NT2/D1 (cell line): ENCODE measurements around the gene KDM1A.

Experiments used
- DNase-seq: peaks from one replicate; pipeline ENCODE4 v3.0.0-alpha.2; 2011; ENCODE audit warnings: low read depth, low spot score
- H3K27me3 ChIP-seq: 2 replicates; pipeline ENCODE4 v1.6.0; 2011; ENCODE audit warnings: mild to moderate bottlenecking; ENCODE audit not compliant: insufficient read length, insufficient read depth
- H3K36me3 ChIP-seq: 2 replicates; pipeline ENCODE4 v1.6.1; 2011; ENCODE audit warnings: mild to moderate bottlenecking, low read length, mixed read lengths; ENCODE audit not compliant: insufficient read depth, insufficient read length
- H3K4me1 ChIP-seq: 2 replicates; pipeline ENCODE4 v1.5.1; 2011; ENCODE audit not compliant: insufficient read depth, insufficient read length
- H3K4me3 ChIP-seq: 2 replicates; pipeline ENCODE4 v1.5.1; 2011; ENCODE audit warnings: low read depth; ENCODE audit not compliant: insufficient read length
- H3K9ac ChIP-seq: 2 replicates; pipeline ENCODE4 v1.6.0; 2011; ENCODE audit warnings: low read depth; ENCODE audit not compliant: insufficient read length
- H3K9me3 ChIP-seq: 2 replicates; pipeline ENCODE4 v1.5.1; 2011; ENCODE audit warnings: mild to moderate bottlenecking, low read length; ENCODE audit not compliant: insufficient read depth
- SUZ12 ChIP-seq: IDR thresholded peaks from 2 replicates; pipeline ENCODE4 v1.6.1; 2011; ENCODE audit not compliant: insufficient read length, insufficient read depth; ENCODE audit errors: extremely low read depth
- YY1 ChIP-seq: IDR thresholded peaks from 2 replicates; pipeline ENCODE4 v1.6.1; 2011; ENCODE audit not compliant: insufficient read length, insufficient read depth
- ZNF274 ChIP-seq: IDR thresholded peaks from 2 replicates; pipeline ENCODE4 v1.6.1; 2011; ENCODE audit warnings: mild to moderate bottlenecking, low read depth, low read length

KDM1A gene

GRCh38 chr1:23097316-23097715 lies 78.0 kb downstream of the KDM1A start:
- H3K9me3 ChIP-seq: no peaks in the 10 kb centered on the region
- no peaks in the 10 kb centered on the region for H3K27me3 ChIP-seq
- TF ChIP-seq SUZ12 (no peak), YY1 (no peak), ZNF274 (no peak)
- DNase-seq: no peak
- no peak overlapping the region for H3K9ac ChIP-seq
- no peak overlapping the region for H3K4me3 ChIP-seq
- H3K36me3 ChIP-seq: peaks cover 44% of the 10 kb centered on the region
- H3K4me1 ChIP-seq: no peaks in the 10 kb centered on the region

DNA sequence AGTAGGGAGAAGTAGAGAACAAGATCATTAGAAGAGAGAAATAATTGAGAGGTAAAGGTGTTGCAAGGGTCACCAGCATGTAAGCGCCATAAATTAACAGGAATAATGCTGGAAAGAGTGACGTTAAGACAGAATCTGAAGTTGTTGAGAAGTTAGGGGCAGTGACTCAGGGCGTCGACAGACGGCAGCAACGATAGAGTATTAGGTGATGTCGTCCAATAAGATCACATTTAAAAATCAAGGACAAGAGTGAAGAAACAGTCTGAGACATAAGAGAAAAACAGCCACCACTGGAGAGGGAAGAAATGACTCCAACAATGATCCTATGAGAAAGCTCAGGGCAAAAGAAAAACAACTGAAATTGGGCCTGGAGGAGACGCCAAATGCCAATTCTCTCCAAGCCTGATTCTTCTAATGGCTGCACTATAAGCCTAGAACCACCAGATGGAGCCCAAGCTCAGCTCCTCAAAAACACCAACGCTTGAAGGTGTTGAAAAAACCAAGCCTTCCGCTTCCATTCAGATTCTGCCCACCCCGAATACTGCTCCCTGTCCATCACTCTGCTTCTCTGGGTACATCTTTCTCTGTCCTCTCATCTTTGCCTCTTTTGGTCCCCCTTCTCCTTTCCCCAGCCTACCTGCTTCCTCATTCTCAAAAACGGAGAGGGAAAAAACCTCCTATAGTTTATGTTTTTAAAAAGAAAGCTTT lies 79.3 kb downstream of the KDM1A start:
- H3K9me3 ChIP-seq: no peaks in the 10 kb centered on the region
- no peak for TF ChIP-seq SUZ12
- TF ChIP-seq ZNF274: no peak
- TF ChIP-seq YY1: no peak
- peaks cover 2% of the 10 kb centered on the region for H3K4me1 ChIP-seq
- H3K9ac ChIP-seq: no peak overlapping the region
- H3K27me3 ChIP-seq: no peaks in the 10 kb centered on the region
- peak; percentile 52 for DNase-seq
- H3K4me3 ChIP-seq: no peak overlapping the region
- H3K36me3 ChIP-seq: peaks cover 31% of the 10 kb centered on the region

GRCh38 chr1:23099171-23099536 lies 79.9 kb downstream of the KDM1A start:
- no peak for DNase-seq
- no peak overlapping the region for H3K9ac ChIP-seq
- peaks cover 28% of the 10 kb centered on the region for H3K36me3 ChIP-seq
- H3K4me1 ChIP-seq: peaks cover 2% of the 10 kb centered on the region
- H3K27me3 ChIP-seq: no peaks in the 10 kb centered on the region
- no peak overlapping the region for H3K4me3 ChIP-seq
- H3K9me3 ChIP-seq: no peaks in the 10 kb centered on the region
- TF ChIP-seq SUZ12: no peak
- no peak for TF ChIP-seq YY1
- no peak for TF ChIP-seq ZNF274

DNA sequence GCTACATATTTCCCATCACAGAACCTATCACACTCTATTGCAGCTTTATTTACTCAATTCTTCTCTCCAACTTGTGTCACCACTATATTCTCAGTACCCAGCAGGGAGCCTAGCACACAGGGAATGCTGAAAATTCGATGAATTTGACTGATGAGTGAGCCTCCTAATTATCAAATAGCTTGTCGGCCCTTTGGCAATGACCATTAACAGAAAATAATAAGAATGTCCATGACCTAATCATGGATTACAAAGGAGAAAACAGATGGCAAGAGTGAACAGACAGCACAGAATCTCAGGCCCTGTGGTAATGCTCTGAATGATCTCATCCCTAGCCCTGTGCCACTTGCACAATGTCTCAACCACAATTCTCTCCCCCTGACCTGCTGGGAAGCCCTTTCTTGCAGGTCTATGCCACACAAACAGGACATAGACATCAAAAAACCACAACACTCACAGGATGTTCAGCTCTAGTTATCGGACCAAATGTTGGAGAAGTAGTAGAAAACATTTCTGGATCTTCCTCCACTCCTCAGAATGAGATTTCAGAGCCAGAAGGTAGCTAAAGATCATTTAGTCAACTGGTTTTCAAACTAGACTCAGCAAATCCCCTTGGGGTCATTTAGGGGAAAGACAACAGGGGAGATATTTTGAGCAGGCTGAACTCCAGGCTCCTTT lies 80.9 kb downstream of the KDM1A start:
- no peaks in the 10 kb centered on the region for H3K27me3 ChIP-seq
- no peak overlapping the region for H3K9ac ChIP-seq
- H3K4me3 ChIP-seq: no peak overlapping the region
- H3K9me3 ChIP-seq: no peaks in the 10 kb centered on the region
- peaks cover 2% of the 10 kb centered on the region for H3K4me1 ChIP-seq
- peaks cover 27% of the 10 kb centered on the region for H3K36me3 ChIP-seq
- DNase-seq: no peak
- no peak for TF ChIP-seq ZNF274
- no peak for TF ChIP-seq YY1
- no peak for TF ChIP-seq SUZ12

- peaks cover 2% of the 10 kb centered on the region for H3K4me1 ChIP-seq
- H3K36me3 ChIP-seq: peaks cover 28% of the 10 kb centered on the region
- DNase-seq: no peak
- no peaks in the 10 kb centered on the region for H3K9me3 ChIP-seq
- no peaks in the 10 kb centered on the region for H3K27me3 ChIP-seq
- H3K4me3 ChIP-seq: no peak overlapping the region
- no peak overlapping the region for H3K9ac ChIP-seq
- TF ChIP-seq YY1 (no peak), ZNF274 (no peak), SUZ12 (no peak)
Measured at GRCh38 chr1:23101101-23101827, 82.0 kb downstream of the KDM1A start.

- H3K9ac ChIP-seq: no peak overlapping the region
Measured at GRCh38 chr1:23101887-23102286, 82.6 kb downstream of the KDM1A start.

GRCh38 chr1:23102289-23102688 lies 83.0 kb downstream of the KDM1A start:
- no peak overlapping the region for H3K9ac ChIP-seq

More at GRCh38 chr1:23101887-23102286, 82.6 kb downstream of the KDM1A start:
- no peak for TF ChIP-seq SUZ12
- no peak for TF ChIP-seq ZNF274
- TF ChIP-seq YY1: no peak
- DNase-seq: no peak
- Histone ChIP-seq H3K27me3 (no peaks in the 10 kb centered on the region), H3K36me3 (peaks cover 35% of the 10 kb centered on the region), H3K4me1 (peaks cover 2% of the 10 kb centered on the region), H3K9me3 (no peaks in the 10 kb centered on the region), H3K4me3 (no peak overlapping the region)

More at GRCh38 chr1:23102289-23102688, 83.0 kb downstream of the KDM1A start:
- no peak overlapping the region for H3K4me3 ChIP-seq
- peaks cover 36% of the 10 kb centered on the region for H3K36me3 ChIP-seq
- TF ChIP-seq SUZ12 (no peak), YY1 (no peak)
- peaks cover 2% of the 10 kb centered on the region for H3K4me1 ChIP-seq
- H3K9me3 ChIP-seq: no peaks in the 10 kb centered on the region
- no peak for DNase-seq
- no peaks in the 10 kb centered on the region for H3K27me3 ChIP-seq
